MM.1S (cell line): ENCODE data around the gene MINDY4.

Experiments used
- DNase-seq: peaks from one replicate; pipeline ENCODE4 v3.0.0-alpha.2; 2015
- H2AFZ ChIP-seq: fragments of 300-600 bp; sonication (generic); 2 replicates; pipeline ENCODE4 v1.6.0; 2016; ENCODE audit warnings: antibody characterized with exemption, low read length
- H3F3A ChIP-seq: fragments of 300-600 bp; sonication (generic); 2 replicates; pipeline ENCODE4 v1.6.1; 2016; ENCODE audit warnings: mild to moderate bottlenecking, antibody characterized with exemption, low read length, moderate library complexity, mixed read lengths; ENCODE audit not compliant: insufficient read depth
- H3K27ac ChIP-seq: fragments of 300-600 bp; sonication (generic); 2 replicates; pipeline ENCODE4 v1.5.1; 2016; ENCODE audit warnings: mild to moderate bottlenecking, low read length
- H3K27me3 ChIP-seq: fragments of 300-600 bp; sonication (generic); replicated peaks from 2 replicates; pipeline ENCODE4 v1.6.0; 2016; ENCODE audit warnings: low read length; ENCODE audit not compliant: insufficient read depth
- H3K36me3 ChIP-seq: fragments of 300-600 bp; sonication (generic); replicated peaks from 2 replicates; pipeline ENCODE4 v1.6.1; 2016; ENCODE audit warnings: mild to moderate bottlenecking, low read length, mixed read lengths; ENCODE audit not compliant: insufficient read depth
- H3K4me1 ChIP-seq: fragments of 300-600 bp; sonication (generic); 2 replicates; pipeline ENCODE4 v1.6.1; 2016; ENCODE audit warnings: low read length, mixed read lengths
- H3K4me2 ChIP-seq: fragments of 300-600 bp; sonication (generic); 2 replicates; pipeline ENCODE4 v1.6.0; 2016; ENCODE audit warnings: low read depth, low read length
- H3K4me3 ChIP-seq: fragments of 300-600 bp; sonication (generic); 2 replicates; pipeline ENCODE4 v1.5.1; 2016; ENCODE audit warnings: low read length, mixed read lengths
- H3K79me2 ChIP-seq: fragments of 300-600 bp; sonication (generic); 2 replicates; pipeline ENCODE4 v1.6.1; 2016; ENCODE audit warnings: mixed run types, low read length, mixed read lengths
- H3K9ac ChIP-seq: fragments of 300-600 bp; sonication (generic); 2 replicates; pipeline ENCODE4 v1.6.1; 2016; ENCODE audit warnings: low read length, mixed read lengths
- H3K9me2 ChIP-seq: fragments of 300-600 bp; sonication (generic); replicated peaks from 2 replicates; pipeline ENCODE4 v1.6.1; 2016; ENCODE audit warnings: mild to moderate bottlenecking, low read length, mixed read lengths; ENCODE audit not compliant: insufficient read depth
- H3K9me3 ChIP-seq: fragments of 300-600 bp; sonication (generic); replicated peaks from 2 replicates; pipeline ENCODE4 v1.6.1; 2016; ENCODE audit warnings: mild to moderate bottlenecking, low read length, mixed read lengths; ENCODE audit not compliant: insufficient read depth
- H4K20me1 ChIP-seq: fragments of 300-600 bp; sonication (generic); 2 replicates; pipeline ENCODE4 v1.6.1; 2016; ENCODE audit warnings: mild to moderate bottlenecking, low read length, moderate library complexity, mixed read lengths; ENCODE audit not compliant: insufficient read depth
- CTCF ChIP-seq: fragments of 300-600 bp; sonication (generic); IDR thresholded peaks from 2 replicates; pipeline ENCODE4 v1.5.1; 2016; ENCODE audit warnings: antibody characterized with exemption, low read length, mixed read lengths
- EZH2 ChIP-seq: fragments of 300-600 bp; sonication (generic); optimal IDR thresholded peaks from 2 replicates; pipeline ENCODE3; 2017; ENCODE audit warnings: low read depth, mild to moderate bottlenecking, antibody characterized with exemption, low read length, mixed read lengths
- EZH2phosphoT487 ChIP-seq: fragments of 300-600 bp; sonication (generic); IDR thresholded peaks from 2 replicates; pipeline ENCODE4 v1.6.1; 2018; ENCODE audit warnings: antibody characterized with exemption, low read length

MINDY4 gene

GRCh38 chr7:30880941-30881340 is 109.7 kb downstream of the MINDY4 start:
- H2AFZ ChIP-seq = no peak overlapping the region
- no peaks in the 10 kb centered on the region for H3K27me3 ChIP-seq
- H3K27ac ChIP-seq = no peak overlapping the region
- H3K9me3 ChIP-seq = no peaks in the 10 kb centered on the region
- no peak for DNase-seq
- no peak overlapping the region for H3K9ac ChIP-seq
- no peaks in the 10 kb centered on the region for H3F3A ChIP-seq
- H3K4me2 ChIP-seq = no peak overlapping the region
- TF ChIP-seq CTCF (no peak), EZH2phosphoT487 (no peak), EZH2 (no peak)
- H3K9me2 ChIP-seq = no peaks in the 10 kb centered on the region
- H3K4me3 ChIP-seq = no peak overlapping the region
- H3K4me1 ChIP-seq = no peaks in the 10 kb centered on the region
- H3K36me3 ChIP-seq = no peaks in the 10 kb centered on the region
- no peaks in the 10 kb centered on the region for H4K20me1 ChIP-seq
- no peaks in the 10 kb centered on the region for H3K79me2 ChIP-seq

- Histone ChIP-seq H3K36me3 (no peaks in the 10 kb centered on the region), H3K4me1 (no peaks in the 10 kb centered on the region), H3F3A (no peaks in the 10 kb centered on the region), H3K4me2 (no peak overlapping the region), H2AFZ (no peak overlapping the region), H4K20me1 (no peaks in the 10 kb centered on the region), H3K9ac (no peak overlapping the region), H3K27ac (no peak overlapping the region), H3K27me3 (no peaks in the 10 kb centered on the region), H3K4me3 (no peak overlapping the region), H3K79me2 (no peaks in the 10 kb centered on the region), H3K9me3 (no peaks in the 10 kb centered on the region), H3K9me2 (no peaks in the 10 kb centered on the region)
- no peak for DNase-seq
- TF ChIP-seq EZH2phosphoT487 (no peak), EZH2 (no peak), CTCF (no peak)
These were observed 110.2 kb downstream of the MINDY4 start for GRCh38 chr7:30881448-30881847.

GRCh38 chr7:30884881-30885280 is 113.7 kb downstream of the MINDY4 start:
- Histone ChIP-seq H3K27me3 (no peaks in the 10 kb centered on the region), H3K9ac (no peak overlapping the region), H3K79me2 (no peaks in the 10 kb centered on the region), H3K4me2 (no peak overlapping the region), H3K4me1 (no peaks in the 10 kb centered on the region), H3K4me3 (no peak overlapping the region), H3F3A (no peaks in the 10 kb centered on the region), H3K27ac (no peak overlapping the region), H3K9me2 (no peaks in the 10 kb centered on the region), H2AFZ (no peak overlapping the region), H3K9me3 (no peaks in the 10 kb centered on the region), H4K20me1 (no peaks in the 10 kb centered on the region), H3K36me3 (no peaks in the 10 kb centered on the region)
- no peak for TF ChIP-seq EZH2phosphoT487
- no peak for TF ChIP-seq CTCF
- no peak for TF ChIP-seq EZH2
- DNase-seq = no peak
